ENCODE data around the gene STX8.

Gene STX8

DNA sequence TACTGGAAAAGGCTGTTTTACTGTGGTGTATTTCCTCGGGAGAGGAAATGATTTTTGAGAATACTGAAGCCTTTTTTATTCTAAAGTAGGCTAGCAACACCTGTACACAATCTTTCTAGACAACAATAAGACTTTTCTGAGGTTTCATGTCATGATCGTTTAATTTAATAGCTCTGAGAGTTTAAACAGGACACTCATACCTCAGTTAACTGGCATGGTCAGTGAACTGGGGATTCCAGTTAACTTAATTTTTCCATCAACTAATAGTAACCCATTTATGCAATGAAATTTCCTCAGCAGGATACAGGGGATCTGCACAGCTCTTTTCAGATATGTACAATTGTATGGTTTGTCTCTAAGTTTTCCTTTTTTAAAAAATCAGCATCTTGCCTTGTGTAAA is 291.7 kb downstream of the STX8 start:
- H3K9me3 ChIP-seq (ENCODE audit: control insufficient read depth in 2 of 2, low read length in 2 of 2): no peaks in the 10 kb centered on the region
- no peak overlapping the region for H3K4me3 ChIP-seq (ENCODE audit: low read length in 2 of 2)
- H3K9ac ChIP-seq (ENCODE audit: low read depth in 1 of 2, low read length in 2 of 2): no peak overlapping the region
- no peaks in the 10 kb centered on the region for H3K36me3 ChIP-seq (ENCODE audit: control insufficient read depth in 2 of 2, insufficient read depth in 2 of 2, low read length in 2 of 2)
- H3K27ac ChIP-seq (ENCODE audit: low read depth in 2 of 2, low read length in 2 of 2): no peak overlapping the region
- no peaks in the 10 kb centered on the region for H3K27me3 ChIP-seq (ENCODE audit: control insufficient read depth in 2 of 2, insufficient read depth in 2 of 2, low read length in 2 of 2)
- no peaks in the 10 kb centered on the region for H3K4me1 ChIP-seq (ENCODE audit: control insufficient read depth in 2 of 2, insufficient read depth in 2 of 2, low read length in 2 of 2)

DNA sequence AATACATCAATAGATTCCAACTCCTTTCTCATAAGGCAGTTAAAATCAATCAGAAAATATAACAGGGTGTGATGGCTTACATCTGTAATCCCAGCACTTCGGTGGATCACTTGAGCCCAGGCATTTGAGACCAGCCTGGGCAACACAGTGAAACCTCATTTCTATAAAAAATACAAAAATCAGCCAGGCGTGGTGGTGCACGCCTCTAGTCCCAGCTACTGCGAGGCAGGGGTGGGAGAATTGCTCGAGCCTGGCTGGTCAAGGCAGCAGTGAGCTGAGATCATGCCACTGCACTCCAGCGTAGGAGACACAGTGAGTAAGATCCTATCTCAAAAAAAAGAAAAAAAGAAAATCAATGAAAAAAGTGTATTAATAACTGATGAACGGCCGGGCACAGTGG is 295.7 kb downstream of the STX8 start:
- Histone ChIP-seq H3K27ac (ENCODE audit: low read depth in 2 of 2, low read length in 2 of 2) (no peak overlapping the region), H3K9me3 (ENCODE audit: control insufficient read depth in 2 of 2, low read length in 2 of 2) (no peaks in the 10 kb centered on the region), H3K36me3 (ENCODE audit: control insufficient read depth in 2 of 2, insufficient read depth in 2 of 2, low read length in 2 of 2) (no peaks in the 10 kb centered on the region), H3K4me3 (ENCODE audit: low read length in 2 of 2) (no peak overlapping the region), H3K9ac (ENCODE audit: low read depth in 1 of 2, low read length in 2 of 2) (no peak overlapping the region), H3K4me1 (ENCODE audit: control insufficient read depth in 2 of 2, insufficient read depth in 2 of 2, low read length in 2 of 2) (no peaks in the 10 kb centered on the region), H3K27me3 (ENCODE audit: control insufficient read depth in 2 of 2, insufficient read depth in 2 of 2, low read length in 2 of 2) (no peaks in the 10 kb centered on the region)

GRCh38 chr17:9274973-9275372 is 300.6 kb downstream of the STX8 start:
- no peaks in the 10 kb centered on the region for H3K4me1 ChIP-seq (ENCODE audit: control insufficient read depth in 2 of 2, insufficient read depth in 2 of 2, low read length in 2 of 2)
- H3K27ac ChIP-seq (ENCODE audit: low read depth in 2 of 2, low read length in 2 of 2): no peak overlapping the region
- no peaks in the 10 kb centered on the region for H3K9me3 ChIP-seq (ENCODE audit: control insufficient read depth in 2 of 2, low read length in 2 of 2)
- no peak overlapping the region for H3K4me3 ChIP-seq (ENCODE audit: low read length in 2 of 2)
- no peak overlapping the region for H3K9ac ChIP-seq (ENCODE audit: low read depth in 1 of 2, low read length in 2 of 2)
- no peaks in the 10 kb centered on the region for H3K27me3 ChIP-seq (ENCODE audit: control insufficient read depth in 2 of 2, insufficient read depth in 2 of 2, low read length in 2 of 2)
- no peaks in the 10 kb centered on the region for H3K36me3 ChIP-seq (ENCODE audit: control insufficient read depth in 2 of 2, insufficient read depth in 2 of 2, low read length in 2 of 2)

DNA sequence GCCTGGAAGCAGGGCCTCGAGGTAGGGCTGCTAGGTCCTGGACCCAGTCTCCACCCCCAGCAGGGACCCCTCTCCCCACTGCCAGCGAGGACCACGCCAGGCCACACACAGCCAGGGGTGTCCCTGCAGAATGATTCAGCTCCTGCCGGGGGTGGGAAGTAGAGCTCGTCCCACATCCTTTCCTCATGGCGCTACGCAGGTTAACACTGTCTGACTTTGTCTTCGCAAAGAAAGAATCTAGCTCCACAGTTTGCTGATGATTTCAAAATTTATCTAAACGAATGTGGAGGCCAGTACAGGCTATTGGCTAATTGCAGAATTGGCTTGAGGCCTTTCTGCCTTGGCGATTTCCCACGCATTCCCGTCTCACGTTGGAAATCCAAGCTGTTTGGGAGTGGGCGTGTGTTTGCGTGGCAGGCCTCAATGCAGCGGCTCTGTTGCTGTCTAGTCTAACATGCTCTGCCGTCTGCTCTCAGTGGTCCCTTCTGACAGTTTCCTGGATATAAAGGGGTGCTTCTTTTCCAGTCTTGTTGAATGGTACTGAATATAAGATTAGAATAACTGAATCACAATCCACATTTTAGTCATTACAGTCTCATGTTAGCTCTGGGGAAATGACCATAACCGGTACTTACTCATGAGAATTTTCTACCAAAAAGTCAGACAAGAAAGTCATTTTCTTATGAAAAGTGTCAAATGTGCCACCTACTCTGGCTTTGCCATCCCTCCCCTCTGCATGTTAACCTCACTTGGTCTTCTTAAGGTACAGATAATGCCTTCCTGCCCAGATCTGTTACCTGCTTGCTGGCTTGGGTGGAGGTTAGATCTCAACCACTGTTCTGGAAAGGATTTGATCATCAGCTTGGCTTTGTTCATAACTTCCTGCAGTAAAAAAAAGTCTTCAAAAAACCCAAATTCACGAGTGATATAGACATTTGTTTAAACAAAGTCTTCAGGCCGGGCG is 301.9 kb downstream of the STX8 start:
- Histone ChIP-seq H3K9me3 (ENCODE audit: control insufficient read depth in 2 of 2, low read length in 2 of 2) (no peaks in the 10 kb centered on the region), H3K9ac (ENCODE audit: low read depth in 1 of 2, low read length in 2 of 2) (no peak overlapping the region), H3K4me1 (ENCODE audit: control insufficient read depth in 2 of 2, insufficient read depth in 2 of 2, low read length in 2 of 2) (no peaks in the 10 kb centered on the region), H3K27ac (ENCODE audit: low read depth in 2 of 2, low read length in 2 of 2) (peak overlapping the region in 1 of 2 donors; percentile 43), H3K36me3 (ENCODE audit: control insufficient read depth in 2 of 2, insufficient read depth in 2 of 2, low read length in 2 of 2) (no peaks in the 10 kb centered on the region), H3K27me3 (ENCODE audit: control insufficient read depth in 2 of 2, insufficient read depth in 2 of 2, low read length in 2 of 2) (no peaks in the 10 kb centered on the region), H3K4me3 (ENCODE audit: low read length in 2 of 2) (peak overlapping the region in 1 of 2 donors; percentile 35)

DNA sequence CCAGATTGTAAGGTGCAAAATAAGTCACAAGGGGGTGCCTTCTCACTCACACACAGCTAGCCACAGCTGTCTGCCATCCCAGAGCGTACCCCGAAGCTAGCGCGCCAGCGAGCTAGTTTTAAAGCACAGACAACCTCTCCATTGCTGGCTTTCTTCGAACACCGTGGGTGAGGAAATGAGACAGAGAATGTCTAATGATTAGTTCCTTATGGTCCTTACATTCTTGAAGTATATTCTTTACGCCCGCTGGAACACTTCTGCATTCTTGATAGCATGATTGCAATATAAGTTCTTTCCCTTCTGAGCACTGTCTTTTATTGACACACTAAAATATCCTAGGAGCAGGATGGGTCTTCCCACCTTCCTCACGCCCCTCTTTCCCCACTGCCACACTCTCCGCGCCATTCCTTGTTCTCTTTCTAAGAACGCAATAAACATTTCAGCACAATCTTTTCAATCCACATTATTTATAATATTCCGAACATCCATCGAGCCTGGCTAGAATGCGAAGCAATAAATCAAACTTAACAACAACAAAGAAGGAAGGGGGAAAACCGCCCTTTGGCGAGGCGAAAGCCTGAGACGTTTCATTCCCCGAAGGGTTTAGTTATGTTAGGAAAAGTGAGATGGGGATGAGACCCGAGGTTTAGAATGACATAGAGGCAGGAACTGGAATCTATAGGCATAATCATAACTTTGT is 303.0 kb downstream of the STX8 start:
- no peaks in the 10 kb centered on the region for H3K4me1 ChIP-seq (ENCODE audit: control insufficient read depth in 2 of 2, insufficient read depth in 2 of 2, low read length in 2 of 2)
- H3K9me3 ChIP-seq (ENCODE audit: control insufficient read depth in 2 of 2, low read length in 2 of 2): no peaks in the 10 kb centered on the region
- H3K27ac ChIP-seq (ENCODE audit: low read depth in 2 of 2, low read length in 2 of 2): no peak overlapping the region
- H3K9ac ChIP-seq (ENCODE audit: low read depth in 1 of 2, low read length in 2 of 2): no peak overlapping the region
- no peak overlapping the region for H3K4me3 ChIP-seq (ENCODE audit: low read length in 2 of 2)
- H3K27me3 ChIP-seq (ENCODE audit: control insufficient read depth in 2 of 2, insufficient read depth in 2 of 2, low read length in 2 of 2): no peaks in the 10 kb centered on the region
- H3K36me3 ChIP-seq (ENCODE audit: control insufficient read depth in 2 of 2, insufficient read depth in 2 of 2, low read length in 2 of 2): no peaks in the 10 kb centered on the region

GRCh38 chr17:9271989-9272388 is 303.6 kb downstream of the STX8 start:
- Histone ChIP-seq H3K9me3 (ENCODE audit: control insufficient read depth in 2 of 2, low read length in 2 of 2) (no peaks in the 10 kb centered on the region), H3K36me3 (ENCODE audit: control insufficient read depth in 2 of 2, insufficient read depth in 2 of 2, low read length in 2 of 2) (no peaks in the 10 kb centered on the region), H3K27ac (ENCODE audit: low read depth in 2 of 2, low read length in 2 of 2) (no peak overlapping the region), H3K4me3 (ENCODE audit: low read length in 2 of 2) (no peak overlapping the region), H3K4me1 (ENCODE audit: control insufficient read depth in 2 of 2, insufficient read depth in 2 of 2, low read length in 2 of 2) (no peaks in the 10 kb centered on the region), H3K9ac (ENCODE audit: low read depth in 1 of 2, low read length in 2 of 2) (no peak overlapping the region), H3K27me3 (ENCODE audit: control insufficient read depth in 2 of 2, insufficient read depth in 2 of 2, low read length in 2 of 2) (no peaks in the 10 kb centered on the region)

- H3K9ac ChIP-seq (ENCODE audit: low read depth in 1 of 2, low read length in 2 of 2): no peak overlapping the region
- no peaks in the 10 kb centered on the region for H3K36me3 ChIP-seq (ENCODE audit: control insufficient read depth in 2 of 2, insufficient read depth in 2 of 2, low read length in 2 of 2)
- no peak overlapping the region for H3K27ac ChIP-seq (ENCODE audit: low read depth in 2 of 2, low read length in 2 of 2)
- H3K9me3 ChIP-seq (ENCODE audit: control insufficient read depth in 2 of 2, low read length in 2 of 2): no peaks in the 10 kb centered on the region
- H3K4me3 ChIP-seq (ENCODE audit: low read length in 2 of 2): no peak overlapping the region
- H3K27me3 ChIP-seq (ENCODE audit: control insufficient read depth in 2 of 2, insufficient read depth in 2 of 2, low read length in 2 of 2): no peaks in the 10 kb centered on the region
- no peaks in the 10 kb centered on the region for H3K4me1 ChIP-seq (ENCODE audit: control insufficient read depth in 2 of 2, insufficient read depth in 2 of 2, low read length in 2 of 2)
Measured at GRCh38 chr17:9270921-9271320, 304.7 kb downstream of the STX8 start.

- H3K9ac ChIP-seq (ENCODE audit: low read depth in 1 of 2, low read length in 2 of 2): no peak overlapping the region
- no peaks in the 10 kb centered on the region for H3K27me3 ChIP-seq (ENCODE audit: control insufficient read depth in 2 of 2, insufficient read depth in 2 of 2, low read length in 2 of 2)
- no peaks in the 10 kb centered on the region for H3K36me3 ChIP-seq (ENCODE audit: control insufficient read depth in 2 of 2, insufficient read depth in 2 of 2, low read length in 2 of 2)
- H3K4me3 ChIP-seq (ENCODE audit: low read length in 2 of 2): no peak overlapping the region
- H3K27ac ChIP-seq (ENCODE audit: low read depth in 2 of 2, low read length in 2 of 2): no peak overlapping the region
- no peaks in the 10 kb centered on the region for H3K9me3 ChIP-seq (ENCODE audit: control insufficient read depth in 2 of 2, low read length in 2 of 2)
- H3K4me1 ChIP-seq (ENCODE audit: control insufficient read depth in 2 of 2, insufficient read depth in 2 of 2, low read length in 2 of 2): no peaks in the 10 kb centered on the region
Measured at GRCh38 chr17:9269350-9270035, 306.1 kb downstream of the STX8 start.

- H3K36me3 ChIP-seq (ENCODE audit: control insufficient read depth in 2 of 2, insufficient read depth in 2 of 2, low read length in 2 of 2): no peaks in the 10 kb centered on the region
- no peak overlapping the region for H3K27ac ChIP-seq (ENCODE audit: low read depth in 2 of 2, low read length in 2 of 2)
- no peak overlapping the region for H3K9ac ChIP-seq (ENCODE audit: low read depth in 1 of 2, low read length in 2 of 2)
- no peaks in the 10 kb centered on the region for H3K9me3 ChIP-seq (ENCODE audit: control insufficient read depth in 2 of 2, low read length in 2 of 2)
- H3K27me3 ChIP-seq (ENCODE audit: control insufficient read depth in 2 of 2, insufficient read depth in 2 of 2, low read length in 2 of 2): no peaks in the 10 kb centered on the region
- no peaks in the 10 kb centered on the region for H3K4me1 ChIP-seq (ENCODE audit: control insufficient read depth in 2 of 2, insufficient read depth in 2 of 2, low read length in 2 of 2)
- H3K4me3 ChIP-seq (ENCODE audit: low read length in 2 of 2): no peak overlapping the region
Measured at GRCh38 chr17:9268546-9268945, 307.1 kb downstream of the STX8 start.

DNA sequence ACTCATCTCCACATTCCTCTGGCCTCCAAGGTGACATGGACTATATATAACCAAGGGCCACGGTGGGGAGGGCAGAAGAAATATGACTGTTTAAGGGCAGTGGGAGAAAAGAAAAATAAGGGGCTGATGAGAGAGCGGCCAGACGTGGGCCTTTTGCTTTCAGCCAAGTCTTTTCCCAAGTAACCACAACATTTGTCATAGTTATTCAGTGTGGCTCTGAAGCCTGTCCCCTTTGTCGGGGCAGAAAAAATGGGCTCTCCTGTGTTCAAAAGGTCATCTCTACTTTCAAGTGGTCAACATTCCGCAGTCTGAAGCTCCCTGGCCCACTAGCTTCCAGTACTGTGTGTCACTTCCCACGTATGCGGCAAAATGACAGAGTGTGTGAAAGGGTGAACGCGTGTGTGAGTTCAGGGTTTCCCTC is 308.9 kb downstream of the STX8 start:
- Histone ChIP-seq H3K36me3 (ENCODE audit: control insufficient read depth in 2 of 2, insufficient read depth in 2 of 2, low read length in 2 of 2) (no peaks in the 10 kb centered on the region), H3K4me1 (ENCODE audit: control insufficient read depth in 2 of 2, insufficient read depth in 2 of 2, low read length in 2 of 2) (peaks cover 0 to 5% of the 10 kb centered on the region in 2 donors), H3K27me3 (ENCODE audit: control insufficient read depth in 2 of 2, insufficient read depth in 2 of 2, low read length in 2 of 2) (no peaks in the 10 kb centered on the region), H3K9me3 (ENCODE audit: control insufficient read depth in 2 of 2, low read length in 2 of 2) (no peaks in the 10 kb centered on the region), H3K27ac (ENCODE audit: low read depth in 2 of 2, low read length in 2 of 2) (no peak overlapping the region), H3K9ac (ENCODE audit: low read depth in 1 of 2, low read length in 2 of 2) (no peak overlapping the region), H3K4me3 (ENCODE audit: low read length in 2 of 2) (no peak overlapping the region)

Measured in mucosa of rectum (tissue), 2 donors.